HepG2 (cell line): ENCODE data around the gene THSD4. TPM values are rescaled to one million over a fixed set of nuclear protein-coding genes. Genes with fewer than 3 reads are reported as not detected.

Experiments
- ATAC-seq: fragments of 200-7000 bp; cut with Tn5 transposase; 3 replicates; pipeline ENCODE4 v1.9.1; 2020; ENCODE audit warnings: mild to moderate bottlenecking, moderate library complexity
- BruUV-seq: library from RNA; stranded (reverse); fragments of 400-500 nt; replicated peaks from 2 replicates; lab custom pipeline; 2021; lab: Mats Ljungman, UMichigan
- CTCF ChIA-PET: fragments of 300-600 bp; formaldehyde crosslinking; extraction: SDS; loops from one replicate; lab custom pipeline; 2021; ENCODE audit warnings: low total read pairs, inconsistent platforms, low intra/inter-chr PET ratio; lab: Yijun Ruan, JAX
- POLR2A ChIA-PET: fragments of 350-600 bp; sonication (Branson Sonifier 250); formaldehyde crosslinking; loops from one replicate; lab custom pipeline; 2020; ENCODE audit warnings: antibody characterized with exemption, inconsistent platforms; lab: Yijun Ruan, JAX
- DNase-seq: peaks from one replicate; pipeline ENCODE4 v3.0.0-alpha.2; 2015; ENCODE audit warnings: low spot score
- FAIRE-seq: peaks from 3 replicates; lab custom pipeline; 2011; peaks lifted over from hg19 to GRCh38; lab: Jason Lieb, UNC
- H2AFZ ChIP-seq: one replicate; pipeline ENCODE4 v1.6.1; 2011; ENCODE audit warnings: low read length, inconsistent platforms
- H3K27ac ChIP-seq: fragments of 300-600 bp; 3 replicates; pipeline ENCODE4 v1.8.0; 2011; ENCODE audit warnings: mixed run types, mild to moderate bottlenecking, mixed read lengths, low read length, inconsistent platforms; ENCODE audit not compliant: insufficient read depth; ENCODE audit errors: extremely low read length
- H3K27me3 ChIP-seq, 2 experiments: fragments of 200-600 bp in 1 of 2; 2 replicates in 1 of 2; 3 replicates in 1 of 2; pipeline versions ENCODE4 v1.6.0 to v1.8.0; 2011; ENCODE audit warnings: low read length in 2 of 2, mild to moderate bottlenecking in 2 of 2, moderate library complexity in 2 of 2, inconsistent platforms in 1 of 2; ENCODE audit not compliant: insufficient read depth in 2 of 2, control insufficient read depth in 1 of 2
- H3K36me3 ChIP-seq, 2 experiments: fragments of 200-600 bp in 1 of 2; replicated peaks in 1 of 2; 2 replicates in 1 of 2; 3 replicates in 1 of 2; pipeline versions ENCODE4 v1.5.1 to v1.8.0; 2011; ENCODE audit warnings: low read length in 2 of 2, inconsistent platforms in 1 of 2; ENCODE audit not compliant: insufficient read depth in 2 of 2, control insufficient read depth in 1 of 2
- H3K4me1 ChIP-seq: 2 replicates; pipeline ENCODE4 v1.5.1; 2012; ENCODE audit warnings: low read length, inconsistent platforms; ENCODE audit not compliant: insufficient read depth
- H3K4me2 ChIP-seq: 2 replicates; pipeline ENCODE4 v1.6.0; 2011; ENCODE audit warnings: low read depth, low read length, inconsistent platforms
- H3K4me3 ChIP-seq, 3 experiments: fragments of 200-600 bp in 1 of 3; sonication (generic), shearing (Covaris generic) in 1 of 3; replicated peaks in 1 of 3; 2 replicates each; pipeline ENCODE4 v1.5.1; 2011 to 2016; ENCODE audit warnings: low read length in 3 of 3, inconsistent platforms in 2 of 3, low read depth in 2 of 3, mild to moderate bottlenecking in 2 of 3, control low read depth in 1 of 3, mixed read lengths in 1 of 3; ENCODE audit not compliant: insufficient read depth in 1 of 3
- H3K79me2 ChIP-seq: one replicate; pipeline ENCODE4 v1.6.1; 2011; ENCODE audit warnings: low read length, inconsistent platforms; ENCODE audit not compliant: insufficient read depth
- H3K9ac ChIP-seq: 2 replicates; pipeline ENCODE4 v1.6.0; 2011; ENCODE audit warnings: mild to moderate bottlenecking, low read depth, low read length, inconsistent platforms; ENCODE audit not compliant: insufficient read depth
- H3K9me3 ChIP-seq: 2 replicates; pipeline ENCODE4 v1.5.1; 2012; ENCODE audit warnings: mild to moderate bottlenecking, low read length
- H4K20me1 ChIP-seq: 2 replicates; pipeline ENCODE4 v1.6.0; 2011; ENCODE audit warnings: inconsistent platforms, mild to moderate bottlenecking, low read length, moderate library complexity; ENCODE audit not compliant: insufficient read depth
- ARID5B ChIP-seq: IDR thresholded peaks from 2 replicates; pipeline ENCODE4 v1.4.0; 2020; ENCODE audit warnings: mild to moderate bottlenecking, missing genetic modification reagents
- ELF3 ChIP-seq: IDR thresholded peaks from 2 replicates; pipeline ENCODE4 v1.6.1; 2016; ENCODE audit warnings: missing genetic modification reagents, missing compliant biosample characterization
- FOXP4 ChIP-seq: sonication (generic); formaldehyde crosslinking; IDR thresholded peaks from 2 replicates; pipeline ENCODE4 v1.4.0; 2020; ENCODE audit warnings: missing genetic modification reagents
- KLF16 ChIP-seq, 2 experiments: sonication (generic) in 1 of 2; formaldehyde crosslinking in 1 of 2; IDR thresholded peaks; 2 replicates each; pipeline versions ENCODE4 v1.6.1 to v1.8.0; 2016 to 2023; ENCODE audit warnings: missing genetic modification reagents in 2 of 2, missing compliant biosample characterization in 1 of 2
- MAFG ChIP-seq: sonication (generic); formaldehyde crosslinking; IDR thresholded peaks from 2 replicates; pipeline ENCODE4 v1.5.1; 2020; ENCODE audit warnings: mild to moderate bottlenecking, missing genetic modification reagents
- MED1 ChIP-seq: sonication (generic); formaldehyde crosslinking; IDR thresholded peaks from 2 replicates; pipeline ENCODE4 v1.4.0; 2020; ENCODE audit warnings: missing genetic modification reagents
- NFATC3 ChIP-seq: sonication (generic); formaldehyde crosslinking; IDR thresholded peaks from 2 replicates; pipeline ENCODE4 v1.5.1; 2020; ENCODE audit warnings: mild to moderate bottlenecking, missing genetic modification reagents
- PAWR ChIP-seq: sonication (generic); formaldehyde crosslinking; IDR thresholded peaks from 2 replicates; pipeline ENCODE4 v1.4.0; 2020; ENCODE audit warnings: missing genetic modification reagents, mild to moderate bottlenecking, borderline replicate concordance
- PBX2 ChIP-seq: IDR thresholded peaks from 2 replicates; pipeline ENCODE4 v1.6.1; 2016; ENCODE audit warnings: control low read depth
- RNF2 ChIP-seq: fragments of 450-650 bp; conservative IDR thresholded peaks from 2 replicates; pipeline ENCODE4 v1.6.1; 2016; ENCODE audit warnings: low read depth
- SATB2 ChIP-seq: sonication (generic); formaldehyde crosslinking; IDR thresholded peaks from 2 replicates; pipeline ENCODE4 v1.5.0; 2020; ENCODE audit warnings: missing genetic modification reagents
- SNAI1 ChIP-seq: sonication (generic); formaldehyde crosslinking; IDR thresholded peaks from 2 replicates; pipeline ENCODE4 v1.5.0; 2020; ENCODE audit warnings: mild to moderate bottlenecking, missing genetic modification reagents, borderline replicate concordance
- STAG1 ChIP-seq: sonication (generic); formaldehyde crosslinking; IDR thresholded peaks from 2 replicates; pipeline ENCODE4 v1.4.0; 2020; ENCODE audit warnings: missing genetic modification reagents
- TFE3 ChIP-seq: IDR thresholded peaks from 2 replicates; pipeline ENCODE4 v1.6.1; 2016
- ZBTB42 ChIP-seq: sonication (generic); formaldehyde crosslinking; IDR thresholded peaks from 2 replicates; pipeline ENCODE4 v1.5.0; 2020; ENCODE audit warnings: mild to moderate bottlenecking, missing genetic modification reagents
- ZNF230 ChIP-seq: sonication (generic); formaldehyde crosslinking; IDR thresholded peaks from 2 replicates; pipeline ENCODE4 v1.4.0; 2020; ENCODE audit warnings: mild to moderate bottlenecking, missing genetic modification reagents
- ZNF292 ChIP-seq: sonication (generic); formaldehyde crosslinking; IDR thresholded peaks from 2 replicates; pipeline ENCODE4 v1.8.1; 2022; ENCODE audit warnings: mild to moderate bottlenecking, low read depth, missing genetic modification reagents, borderline replicate concordance
- ZZZ3 ChIP-seq: sonication (generic); formaldehyde crosslinking; IDR thresholded peaks from 2 replicates; pipeline ENCODE4 v1.4.0; 2020; ENCODE audit warnings: missing genetic modification reagents, mild to moderate bottlenecking, borderline replicate concordance
- WGBS: methylation state at CpG from one replicate; pipeline ENCODE4 v1.1.6; 2017; ENCODE audit warnings: low lambda C conversion rate; 5-methylcytosine and 5-hydroxymethylcytosine counted together
- in situ Hi-C: cut with HindIII; loops from 2 replicates; pipeline ENCODE4 v1.10.0; 2017; ENCODE audit warnings: low pct_unique_long_range_greater_than_20kb; ENCODE audit not compliant: extremely low pct_ligation_motif_present
- intact Hi-C: fragments of 100-400 bp; cut with micrococcal nuclease; formaldehyde crosslinking; loops from one replicate; pipeline ENCODE4 v1.10.0; 2022; ENCODE audit not compliant: unreplicated experiment
- polyA plus RNA-seq, 8 experiments: library from polyadenylated mRNA; depleted of rRNA in 3 of 8; stranded (reverse) in 7 of 8; unstranded in 1 of 8; fragments of >200 nt; fragmentation: Illumina TruSeq in 4 of 8; extraction: Trizol in 4 of 8; gene quantifications; 2 replicates each; pipeline versions ENCODE4 v1.2.1 to v1.2.3, GENCODE V29; 2011 to 2016; ENCODE audit warnings: low read depth in 4 of 8, missing spikeins in 1 of 8, mixed read lengths in 1 of 8; ENCODE audit not compliant: insufficient read depth in 1 of 8
- total RNA-seq, 5 experiments: library from RNA; depleted of rRNA; stranded (reverse); fragments of >200 nt; fragmentation: Illumina TruSeq; extraction: Trizol; gene quantifications; 2 replicates each; pipeline ENCODE4 v1.2.3, GENCODE V29; 2016; ENCODE audit warnings: low read depth in 1 of 5

Gene THSD4
- total and polyA plus RNA-seq, 2 of the 13 experiments (the other 11 are each of a cell fraction or from before 2014, with no cell fraction given), result 0.07 to 0.21 TPM

GRCh38 chr15:71677352-71677751 is 562.1 kb downstream of the THSD4 start:
- no TSS peak for BruUV-seq
- no peak for TF ChIP-seq KLF16 (CRISPR knock-in tag; IDR thresholded peaks at IDR 0.05)
- no peak for TF ChIP-seq ZBTB42 (CRISPR knock-in tag)
- TF ChIP-seq ARID5B, result peak; percentile 56
- no peak for TF ChIP-seq ELF3
- no peak for TF ChIP-seq PBX2 (CRISPR knock-in tag)
- TF ChIP-seq RNF2, result no peak
- peak; percentile 43; the same call in 1 of the 2 replicates for TF ChIP-seq MED1 (CRISPR knock-in tag)
- no peak for TF ChIP-seq STAG1 (CRISPR knock-in tag)
- TF ChIP-seq ZZZ3, result no peak
- no peak for TF ChIP-seq PAWR (CRISPR knock-in tag)
- no peak for TF ChIP-seq ZNF292 (CRISPR knock-in tag)
- TF ChIP-seq FOXP4 (CRISPR knock-in tag), result peak; percentile 46; the same call in 1 of the 2 replicates
- no peak for TF ChIP-seq MAFG (CRISPR knock-in tag)
- 0 out of 2 replicates have a peak, but pooled peaks have one; percentile 36 for TF ChIP-seq TFE3 (CRISPR knock-in tag)
- no peak for TF ChIP-seq SATB2 (CRISPR knock-in tag)
- no peak for TF ChIP-seq ZNF230
- no peak for TF ChIP-seq NFATC3 (CRISPR knock-in tag)
- TF ChIP-seq SNAI1 (CRISPR knock-in tag), result no peak

More at GRCh38 chr15:71677352-71677751, 562.1 kb downstream of the THSD4 start:
- H3K9ac ChIP-seq, result no peak overlapping the region
- no peak for ATAC-seq
- intact Hi-C loops (no loop called here), in situ Hi-C loops (no loop called here)
- DNase-seq, result no peak
- H4K20me1 ChIP-seq, result no peaks in the 10 kb centered on the region
- H3K27ac ChIP-seq, result no peak overlapping the region
- H2AFZ ChIP-seq, result no peak overlapping the region
- POLR2A ChIA-PET, result interaction anchor here (1.9 kb wide), 1 partner anchor 16 kb away, joined by 6 read pairs; no protein-coding TSS in a partner anchor
- H3K79me2 ChIP-seq, result no peaks in the 10 kb centered on the region
- no peak overlapping the region for H3K4me3 ChIP-seq
- H3K4me1 ChIP-seq, result peaks cover 57% of the 10 kb centered on the region
- WGBS, result 3% methylated on average over 2 of the region's 2 CpGs
- H3K4me2 ChIP-seq, result 0 out of 2 replicates have a peak overlapping the region, but pooled peaks have one; percentile 3
- no peaks in the 10 kb centered on the region for H3K36me3 ChIP-seq
- no peak for FAIRE-seq
- H3K9me3 ChIP-seq, result no peaks in the 10 kb centered on the region
- H3K27me3 ChIP-seq, result peaks cover 1 to 6% of the 10 kb centered on the region in 2 experiments; a peak in 2 of 5 replicates
- CTCF ChIA-PET, result no interaction called here
